Measurements from ENCODE around the gene MAPK10. TPM values are rescaled to one million over a fixed set of nuclear protein-coding genes. Genes with fewer than 3 reads are reported as not detected.

MAPK10 gene
- total RNA-seq, 1 experiment from 2014 or later: 5.2 TPM

- no peak for TF ChIP-seq ZNF532 (CRISPR knock-in tag; IDR thresholded peaks at IDR 0.05; ENCODE audit: borderline replicate concordance)
- TF ChIP-seq ZSCAN18 (CRISPR knock-in tag; IDR thresholded peaks at IDR 0.05): no peak
- no peak for TF ChIP-seq PRDM15 (CRISPR knock-in tag; IDR thresholded peaks at IDR 0.05)
- no peak for TF ChIP-seq GRHL2 (CRISPR knock-in tag; IDR thresholded peaks at IDR 0.05; ENCODE audit: insufficient replicate concordance, severe bottlenecking)
These were observed 109.8 kb downstream of the MAPK10 start (continued) for GRCh38 chr4:86250006-86250405.

GRCh38 chr4:86249074-86249473, 110.8 kb downstream of the MAPK10 start:
- no peak for DNase-seq (ENCODE audit: low spot score)
- TF ChIP-seq PRRX2 (CRISPR knock-in tag; IDR thresholded peaks at IDR 0.05) (no peak), FOXP4 (CRISPR knock-in tag; IDR thresholded peaks at IDR 0.05) (no peak), SP1 (CRISPR knock-in tag; conservative IDR thresholded peaks at IDR 0.05) (no peak), IRF2 (CRISPR knock-in tag; IDR thresholded peaks at IDR 0.05; ENCODE audit: borderline replicate concordance, low read depth) (no peak), ZNF219 (CRISPR knock-in tag; IDR thresholded peaks at IDR 0.05; ENCODE audit: borderline replicate concordance) (no peak), ZNF281 (CRISPR knock-in tag; IDR thresholded peaks at IDR 0.05) (no peak), ZNF512 (CRISPR knock-in tag; IDR thresholded peaks at IDR 0.05; ENCODE audit: borderline replicate concordance) (no peak), ETV6 (CRISPR knock-in tag; IDR thresholded peaks at IDR 0.05) (no peak), MLX (CRISPR knock-in tag; IDR thresholded peaks at IDR 0.05) (no peak), ZNF532 (CRISPR knock-in tag; IDR thresholded peaks at IDR 0.05; ENCODE audit: borderline replicate concordance) (no peak), TEAD4 (CRISPR knock-in tag; IDR thresholded peaks at IDR 0.05) (no peak)

More at GRCh38 chr4:86249074-86249473, 110.8 kb downstream of the MAPK10 start:
- Mint-ChIP-seq H3K9me3 (peaks cover 6% of the 10 kb centered on the region; the same call in 1 of the 2 replicates), H3K4me3 (no peak overlapping the region), H3K4me1 (no peaks in the 10 kb centered on the region), H3K27me3 (ENCODE audit: low read depth) (no peaks in the 10 kb centered on the region), H3K27ac (no peak overlapping the region), H3K36me3 (no peaks in the 10 kb centered on the region)
- ATAC-seq: no peak
- POLR2A ChIA-PET: no interaction called here
- CTCF ChIA-PET: no interaction called here

All from WTC11 (cell line).